ENCODE results near the gene EIF2D. TPM values are rescaled to one million over a fixed set of nuclear protein-coding genes. Genes with fewer than 3 reads are reported as not detected.

The EIF2D gene
- polyA plus RNA-seq, 3 donors: 85.9 to 91.8 (median 88.2) TPM

DNA sequence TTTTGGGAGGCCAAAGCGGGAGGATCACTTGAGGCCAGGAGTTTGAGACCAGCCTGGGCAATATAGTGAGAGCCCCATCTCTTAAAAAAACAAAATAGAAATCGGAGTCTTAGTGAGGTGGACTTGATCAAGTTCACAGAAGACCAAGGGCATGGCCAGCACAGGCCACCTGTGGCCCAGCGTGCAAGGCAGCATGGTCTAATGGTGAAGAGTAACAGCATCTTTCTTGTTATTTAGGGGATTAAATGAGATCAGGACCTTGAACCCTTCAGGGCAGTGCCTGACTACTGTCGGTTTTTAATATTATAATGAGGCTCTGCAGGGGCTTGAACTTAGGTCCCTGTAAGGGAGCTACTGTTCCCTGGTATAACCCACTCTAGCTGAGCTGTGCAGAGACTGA is 38.5 kb downstream of the EIF2D start:
- DNase-seq (ENCODE audit: low read depth in 3 of 3, low spot score in 2 of 3): no peak

DNA sequence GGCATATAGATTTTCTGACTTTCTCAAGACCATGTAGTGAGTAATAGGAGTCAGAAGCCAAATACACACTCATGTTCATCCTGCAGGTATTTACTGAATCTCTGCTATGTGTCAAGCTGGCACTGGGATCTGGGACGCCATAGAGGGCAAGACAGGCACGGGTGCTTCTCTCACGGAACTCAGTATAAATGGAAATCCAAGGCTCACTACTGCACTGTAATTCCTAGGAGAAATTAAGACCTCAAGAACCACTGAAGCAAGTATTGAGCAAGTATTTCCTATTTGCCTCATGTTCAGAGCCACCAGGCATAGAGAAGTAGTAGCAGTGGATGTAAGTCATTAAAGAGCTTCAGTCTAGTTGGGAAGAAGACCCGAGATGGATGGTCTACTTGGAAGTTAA is 38.9 kb downstream of the EIF2D start:
- DNase-seq (ENCODE audit: low read depth in 3 of 3, low spot score in 2 of 3): no peak

DNA sequence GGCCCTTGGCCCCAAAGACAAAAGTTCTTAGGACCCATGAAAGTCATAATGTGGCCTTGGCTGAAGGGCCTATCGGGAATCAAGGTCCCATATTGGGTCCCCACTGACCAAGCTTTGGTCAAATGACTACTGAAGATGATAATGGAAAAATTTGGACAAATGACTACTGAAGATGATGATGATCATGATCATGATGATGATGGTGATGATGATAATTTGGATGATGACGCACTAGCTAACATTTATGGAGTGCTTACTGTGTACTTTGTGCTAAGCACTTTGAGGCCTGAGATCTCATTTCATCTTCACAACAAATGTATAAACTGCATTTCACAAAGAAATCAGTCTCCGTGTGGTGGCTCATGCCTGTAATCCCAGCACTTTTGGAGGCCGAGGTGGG is 39.4 kb downstream of the EIF2D start:
- DNase-seq (ENCODE audit: low read depth in 3 of 3, low spot score in 2 of 3): no peak

DNA sequence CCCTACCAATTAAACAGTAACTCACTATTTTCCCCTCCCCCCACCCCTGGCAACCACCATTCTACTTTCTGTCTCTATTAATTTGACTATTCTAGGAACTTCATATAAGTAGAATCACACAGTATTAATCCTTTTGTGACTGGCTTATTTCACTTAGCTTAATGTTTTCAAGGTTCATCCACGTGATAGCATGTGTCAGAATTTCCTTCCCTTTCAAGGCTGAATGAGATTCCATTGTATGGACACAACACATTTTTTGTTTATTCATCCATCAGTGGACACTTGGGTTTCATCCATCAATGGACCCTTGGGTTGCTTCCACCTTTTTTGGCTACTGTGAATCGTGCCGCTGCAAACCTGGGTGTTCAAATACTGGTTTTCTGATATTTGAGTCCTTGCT is 41.7 kb downstream of the EIF2D start:
- DNase-seq (ENCODE audit: low read depth in 3 of 3, low spot score in 2 of 3): no peak

DNA sequence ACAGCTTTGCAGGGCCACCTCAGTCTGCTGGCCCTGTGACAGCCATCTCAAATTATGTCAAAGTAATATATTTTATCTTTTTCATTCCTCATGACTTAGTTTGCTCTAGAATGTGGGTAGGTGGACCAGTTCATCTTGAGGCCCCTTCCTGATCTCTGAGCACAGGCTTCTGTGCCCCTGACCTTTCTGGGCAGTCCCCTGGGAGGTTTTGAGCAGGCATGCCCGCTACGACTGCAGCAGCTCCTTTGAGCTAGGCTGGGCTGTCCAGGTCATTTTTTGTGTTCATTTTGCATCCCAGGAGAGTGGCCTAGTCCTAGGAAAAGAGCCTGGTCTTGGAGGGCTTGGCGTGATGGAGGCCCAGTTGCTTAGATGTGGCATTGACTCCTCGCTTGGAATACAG is 42.7 kb downstream of the EIF2D start:
- no peak for DNase-seq (ENCODE audit: low read depth in 3 of 3, low spot score in 2 of 3)

DNA sequence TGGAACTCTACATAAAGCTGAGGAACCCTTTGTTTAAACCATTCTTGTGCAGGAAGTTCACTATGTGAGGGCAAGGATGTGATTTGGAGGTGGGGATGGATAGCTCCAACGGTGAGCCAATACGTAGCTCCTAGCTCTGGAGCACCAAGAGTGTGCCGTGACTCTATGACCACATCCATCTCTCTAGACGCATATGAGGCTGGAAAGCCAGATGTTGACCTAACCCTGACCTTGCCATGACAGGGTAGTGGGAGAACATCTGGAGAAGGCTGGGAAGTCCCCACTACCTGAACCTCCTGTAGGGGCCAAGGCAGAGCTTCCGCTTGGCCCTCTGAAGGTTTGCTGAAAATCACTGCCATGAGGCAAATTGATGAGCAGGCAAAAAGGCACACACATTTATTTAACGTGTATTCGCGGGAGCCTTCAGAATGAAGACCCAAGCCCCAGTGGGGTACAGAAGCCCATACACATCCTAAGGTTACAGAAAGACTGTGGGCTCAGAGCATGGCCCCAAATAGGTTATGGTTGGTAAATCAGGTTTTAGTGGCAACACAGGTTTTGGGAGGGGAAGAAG is 43.4 kb downstream of the EIF2D start:
- no peak for DNase-seq (ENCODE audit: low read depth in 3 of 3, low spot score in 2 of 3)

DNA sequence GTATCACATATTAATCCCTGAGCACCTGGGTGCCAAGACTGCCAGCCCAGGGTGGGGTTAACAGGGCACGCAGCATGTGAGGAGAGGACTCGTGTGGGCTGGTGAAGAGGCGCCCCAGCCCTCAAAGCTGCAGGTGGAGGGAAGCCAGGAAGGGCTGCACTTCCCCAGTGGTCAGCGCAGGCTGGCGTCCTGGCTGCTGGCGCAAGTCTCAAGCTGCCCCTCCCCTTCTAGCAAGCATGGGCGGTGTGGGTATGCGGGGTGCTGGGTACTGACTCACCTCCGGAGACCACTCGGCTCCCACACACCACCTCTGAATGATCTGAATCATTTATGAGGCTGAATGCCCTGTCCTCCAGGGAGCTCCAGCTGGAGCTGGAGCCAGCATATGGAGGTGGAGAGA is 44.0 kb downstream of the EIF2D start:
- no peak for DNase-seq (ENCODE audit: low read depth in 3 of 3, low spot score in 2 of 3)

DNA sequence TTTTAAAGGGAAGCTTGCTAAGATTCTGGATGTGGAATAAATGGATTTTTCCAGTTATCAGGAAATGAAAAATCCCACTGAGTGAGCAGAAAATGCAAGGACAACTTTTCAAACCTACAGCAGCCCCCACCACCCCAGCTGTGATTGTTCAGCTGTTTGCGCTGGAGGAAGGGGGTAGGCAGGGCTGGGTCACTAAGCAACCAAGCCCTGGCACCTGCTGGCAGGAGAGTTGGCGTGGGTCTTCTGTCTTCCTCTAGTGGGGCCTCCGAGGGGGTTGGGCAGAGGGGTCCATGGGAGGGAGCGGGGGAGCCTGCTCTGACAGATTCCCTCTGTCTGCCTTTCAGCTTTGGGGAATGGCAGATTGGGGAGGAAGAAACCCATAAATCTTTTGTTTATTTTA is 45.3 kb downstream of the EIF2D start:
- no peak for DNase-seq (ENCODE audit: low read depth in 3 of 3, low spot score in 2 of 3)

DNA sequence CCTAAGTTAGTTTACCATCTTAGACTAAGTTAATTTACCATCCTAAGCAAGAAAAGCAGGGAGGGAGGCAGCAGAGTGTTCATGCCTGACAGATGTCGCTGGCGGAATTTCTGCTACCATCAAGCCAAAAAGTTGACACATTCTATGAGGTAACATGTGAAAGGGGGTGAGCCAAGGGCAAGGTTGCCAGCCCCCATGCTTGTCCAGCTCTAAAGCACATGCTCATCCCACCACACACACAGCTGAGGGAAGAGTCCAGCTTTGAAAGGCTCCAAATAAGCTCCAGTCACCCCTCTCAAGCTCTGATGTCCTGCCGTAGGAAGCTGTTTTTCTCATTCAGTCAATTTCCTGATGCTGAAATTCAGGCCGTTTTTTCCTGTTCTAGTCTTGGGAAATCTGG is 46.3 kb downstream of the EIF2D start:
- no peak for DNase-seq (ENCODE audit: low read depth in 3 of 3, low spot score in 2 of 3)

DNA sequence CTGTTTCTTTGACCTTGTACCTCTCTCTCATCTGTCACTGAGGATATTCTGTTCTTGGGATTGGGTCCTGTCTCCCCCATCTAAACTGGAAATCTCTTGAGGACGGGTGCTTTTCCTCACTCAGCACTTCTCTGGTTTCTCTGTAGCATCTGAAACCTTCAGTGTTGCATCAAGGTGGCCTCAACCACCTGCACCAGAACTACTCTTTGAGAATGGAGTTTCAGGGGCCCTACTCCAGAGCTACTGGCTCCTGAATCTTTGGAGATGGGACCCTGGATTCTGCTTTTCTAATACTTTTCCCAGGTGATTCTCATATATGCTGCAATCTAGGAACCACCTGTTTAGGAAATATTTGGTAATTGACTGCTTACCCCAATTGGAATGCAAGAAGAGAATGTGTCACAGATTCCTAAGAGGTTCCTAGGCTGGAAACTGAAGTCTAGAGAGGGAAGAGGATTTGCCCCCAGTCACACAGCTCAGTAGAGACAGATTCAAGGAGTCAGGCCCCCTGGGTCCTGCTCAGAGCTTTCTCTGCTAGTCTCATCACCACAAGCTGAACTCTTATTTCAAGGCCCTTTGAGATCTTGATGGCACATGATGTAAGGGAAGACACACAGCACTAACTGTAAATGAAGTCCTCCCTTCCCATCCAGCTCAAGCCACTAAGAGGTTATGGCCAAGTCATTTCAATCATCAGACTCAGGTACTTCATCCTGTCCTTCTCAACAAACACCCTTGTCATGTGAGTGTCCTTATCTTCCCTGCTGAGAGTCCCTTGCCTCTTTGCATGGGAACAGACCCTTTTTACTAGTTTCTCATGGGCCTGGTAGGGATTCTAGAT is 48.7 kb downstream of the EIF2D start:
- DNase-seq (ENCODE audit: low read depth in 3 of 3, low spot score in 2 of 3): no peak

DNA sequence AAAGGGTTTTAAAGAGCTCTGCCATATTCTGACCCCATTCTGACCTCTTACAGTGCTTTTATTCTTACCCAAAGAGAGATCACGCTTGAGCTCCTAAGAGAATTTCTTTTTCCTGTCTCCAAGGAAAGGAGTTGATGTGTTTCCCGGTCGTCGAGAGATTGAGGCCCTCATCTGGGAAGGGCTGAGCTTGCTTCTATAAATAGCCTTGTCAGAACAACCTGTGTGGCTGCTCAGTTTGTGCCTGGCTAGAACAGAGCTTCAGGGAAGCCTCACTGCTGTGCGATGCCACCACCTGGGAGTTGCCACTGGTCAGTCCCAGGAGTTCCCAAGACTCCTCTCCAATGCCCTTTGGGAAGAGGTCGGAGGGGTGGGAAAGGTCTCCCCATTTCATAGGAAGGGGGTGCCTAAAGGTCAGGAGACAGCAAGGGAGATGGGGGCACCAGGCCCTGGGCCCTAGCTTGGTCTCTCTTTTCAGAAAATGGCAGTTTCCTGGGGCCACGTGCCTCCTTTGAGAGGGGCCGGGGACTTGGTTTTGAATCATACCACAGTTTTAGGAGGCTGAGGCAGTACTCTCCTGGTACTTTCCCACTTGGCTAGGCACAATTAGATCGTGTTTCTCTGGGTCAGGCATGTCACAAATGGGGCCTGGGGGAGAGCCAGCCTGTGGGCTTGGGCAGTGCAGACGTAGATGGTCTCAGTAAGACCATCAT is 52.1 kb downstream of the EIF2D start:
- no peak for DNase-seq (ENCODE audit: low read depth in 3 of 3, low spot score in 2 of 3)

DNA sequence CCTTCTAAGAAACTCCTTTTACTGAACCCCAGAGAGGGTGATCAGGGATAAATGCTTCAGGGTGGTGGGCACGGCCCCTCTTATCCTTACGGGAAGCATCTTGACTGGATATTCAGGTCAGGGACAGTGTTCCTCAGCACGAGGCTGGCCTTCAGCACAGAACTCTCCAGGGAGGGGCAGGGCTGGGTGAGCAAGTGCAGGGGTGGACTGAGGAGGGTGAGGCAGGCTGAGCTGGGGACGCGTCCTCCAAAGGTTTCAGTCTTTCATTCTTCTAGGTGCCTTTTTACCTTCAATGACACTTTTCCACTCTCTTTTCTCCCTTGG is 52.6 kb downstream of the EIF2D start:
- no peak for DNase-seq (ENCODE audit: low read depth in 3 of 3, low spot score in 2 of 3)

DNA sequence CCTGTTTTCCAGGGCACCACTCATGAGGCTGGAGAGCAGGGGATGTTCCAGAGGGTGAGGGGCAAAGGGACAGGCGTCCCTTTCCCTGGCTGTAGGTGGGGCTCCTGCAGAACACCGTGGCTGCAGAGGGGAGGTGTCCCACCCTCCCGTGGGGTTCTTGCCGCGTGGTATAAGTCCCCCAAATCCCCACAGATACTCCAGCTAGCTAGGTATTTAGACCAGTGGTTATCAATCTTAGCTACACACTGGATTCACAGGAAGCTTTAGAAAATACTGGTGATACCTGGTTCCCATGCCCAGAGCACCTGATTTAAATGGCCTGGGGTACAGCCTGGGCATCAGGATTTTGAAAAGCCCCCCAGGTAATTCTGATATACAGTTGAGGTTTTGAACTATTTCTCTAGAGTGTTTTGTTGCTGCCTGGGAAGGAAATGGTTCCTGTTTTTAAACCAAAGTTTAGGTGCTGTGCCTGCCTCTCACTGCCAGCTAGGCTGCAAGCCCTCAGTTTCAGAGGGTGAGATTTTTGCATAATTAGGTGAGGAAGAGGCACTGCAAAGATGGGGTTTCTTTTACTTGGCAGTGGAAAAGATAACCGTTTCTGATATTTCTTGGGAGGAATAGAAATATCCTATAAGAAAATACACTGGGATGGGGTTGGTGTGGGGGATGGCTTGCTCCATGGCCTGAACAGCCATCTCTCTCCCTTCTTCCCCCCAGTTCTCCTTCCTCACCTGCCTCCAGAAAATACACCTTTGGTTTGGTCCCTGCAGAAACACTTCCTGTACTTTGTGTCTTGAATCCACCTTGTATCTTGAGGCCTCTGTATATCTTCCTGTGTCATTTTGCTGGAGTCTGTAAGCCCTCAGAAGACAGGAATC is 53.2 kb downstream of the EIF2D start:
- DNase-seq (ENCODE audit: low read depth in 3 of 3, low spot score in 2 of 3): no peak

DNA sequence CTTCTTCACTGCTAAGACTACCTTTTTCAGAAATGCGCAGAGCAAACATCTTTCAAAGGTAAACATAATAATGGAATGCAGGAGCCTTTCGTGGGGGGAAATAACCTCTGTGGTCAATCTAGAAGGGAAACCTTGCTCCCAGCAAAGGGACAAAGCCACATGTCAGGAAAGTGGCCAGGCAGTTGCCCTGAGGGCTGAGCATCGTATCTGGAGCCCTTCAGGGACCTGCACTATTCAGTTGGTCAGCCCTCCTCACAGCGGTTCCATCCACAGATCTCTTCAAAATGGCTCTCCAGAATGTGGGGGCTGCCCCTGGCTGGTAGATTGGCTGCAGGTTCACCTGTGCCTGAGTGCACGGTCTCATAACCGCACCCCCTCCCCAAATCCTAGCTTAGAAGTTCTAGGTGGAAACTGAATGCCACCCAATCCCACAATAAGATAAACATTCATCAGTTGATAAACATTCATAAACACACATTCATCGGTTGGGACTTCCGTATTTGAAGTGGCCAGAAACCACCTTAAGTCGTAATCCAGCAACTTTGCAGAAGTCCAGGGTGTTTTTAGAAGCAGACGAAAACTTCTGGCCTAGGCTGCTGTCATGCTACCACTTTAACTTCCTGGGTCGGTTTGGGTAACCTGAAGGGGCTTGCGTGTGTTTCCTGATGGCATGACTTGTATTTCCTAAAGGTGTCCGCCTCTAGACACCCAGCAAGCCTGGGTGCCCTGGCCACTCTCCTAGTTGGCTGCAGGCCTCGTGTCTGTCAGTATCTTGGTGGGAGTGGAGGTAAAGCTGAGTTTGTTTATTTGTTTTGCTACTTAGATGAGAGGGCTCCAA is 54.4 kb downstream of the EIF2D start:
- no peak for DNase-seq (ENCODE audit: low read depth in 3 of 3, low spot score in 2 of 3)

DNA sequence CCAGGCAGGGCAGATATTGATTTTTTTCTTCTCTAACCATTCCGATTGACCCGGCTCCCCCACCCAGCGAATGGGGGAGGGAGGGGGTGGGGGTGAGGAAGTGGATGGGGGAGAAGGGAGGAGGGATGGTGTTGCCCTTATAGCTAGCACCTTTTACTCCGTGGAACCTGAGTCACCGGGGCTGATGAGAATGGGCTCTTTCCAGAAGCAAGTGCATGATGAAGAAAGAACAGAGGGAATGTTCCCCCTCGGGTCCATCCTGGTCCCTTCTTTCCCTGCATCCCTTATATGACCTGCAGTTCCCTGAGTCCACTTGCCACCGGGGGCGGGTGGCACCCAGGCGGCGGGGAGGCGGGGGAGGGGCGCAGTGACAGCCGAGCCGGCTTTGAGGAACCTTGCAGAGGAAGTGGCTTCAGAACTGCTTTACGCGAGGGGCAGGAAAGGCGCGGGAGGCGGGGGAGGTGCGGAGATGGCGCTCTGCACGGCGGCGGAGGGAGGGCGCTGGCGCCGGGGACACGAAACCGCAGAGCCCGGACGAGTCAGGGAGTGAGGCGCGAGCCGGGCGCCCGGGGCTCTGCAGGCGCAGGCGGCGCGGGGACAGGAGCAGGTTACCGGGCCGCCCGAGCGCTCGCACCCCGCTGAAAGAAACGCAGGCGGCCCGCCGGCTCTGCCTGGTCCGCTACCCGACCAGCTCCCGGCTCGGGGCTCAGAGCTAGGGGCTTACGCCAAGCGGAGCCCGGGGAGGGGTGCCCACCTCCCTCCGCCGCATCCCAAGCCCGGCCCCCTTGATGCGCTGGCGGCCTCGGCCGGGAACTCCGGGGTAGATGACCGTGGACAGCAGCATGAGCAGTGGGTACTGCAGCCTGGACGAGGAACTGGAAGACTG is 55.3 kb downstream of the EIF2D start:
- peak in 1 of 3 donors; percentile 44 for DNase-seq (ENCODE audit: low read depth in 3 of 3, low spot score in 2 of 3)

DNA sequence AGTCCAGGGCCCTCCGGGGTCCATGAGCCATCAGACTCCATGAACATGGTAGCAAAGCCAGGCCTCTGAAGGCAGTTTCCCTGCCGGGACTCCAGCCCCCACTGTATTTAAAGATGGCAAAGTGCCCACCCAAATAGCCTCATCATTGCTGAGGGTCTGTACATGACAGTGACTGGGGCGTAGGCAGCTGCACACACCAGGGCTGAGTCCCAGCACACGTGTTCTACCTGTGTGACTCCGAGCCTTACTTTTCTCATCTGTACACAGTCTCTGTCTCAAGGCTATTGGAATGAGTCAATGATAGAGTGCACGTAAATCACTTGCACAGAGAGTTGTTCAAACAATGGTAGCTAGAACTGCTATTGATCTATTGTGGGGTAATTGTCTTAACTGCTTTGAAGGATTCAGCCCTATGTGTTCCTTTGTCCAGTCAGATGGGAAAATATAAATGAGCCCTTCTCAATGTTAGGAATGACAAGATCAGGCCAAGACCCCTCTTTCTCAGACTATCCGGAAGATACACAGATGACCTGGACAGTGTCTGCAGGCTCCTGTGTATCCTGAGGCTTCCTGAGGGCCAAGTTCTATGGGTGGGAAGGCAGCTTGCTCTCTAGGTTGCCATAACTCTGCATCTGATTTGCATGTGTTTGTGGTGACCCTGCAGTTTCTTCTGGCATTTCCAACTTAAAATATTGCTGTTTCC is 56.1 kb downstream of the EIF2D start:
- no peak for DNase-seq (ENCODE audit: low read depth in 3 of 3, low spot score in 2 of 3)

DNA sequence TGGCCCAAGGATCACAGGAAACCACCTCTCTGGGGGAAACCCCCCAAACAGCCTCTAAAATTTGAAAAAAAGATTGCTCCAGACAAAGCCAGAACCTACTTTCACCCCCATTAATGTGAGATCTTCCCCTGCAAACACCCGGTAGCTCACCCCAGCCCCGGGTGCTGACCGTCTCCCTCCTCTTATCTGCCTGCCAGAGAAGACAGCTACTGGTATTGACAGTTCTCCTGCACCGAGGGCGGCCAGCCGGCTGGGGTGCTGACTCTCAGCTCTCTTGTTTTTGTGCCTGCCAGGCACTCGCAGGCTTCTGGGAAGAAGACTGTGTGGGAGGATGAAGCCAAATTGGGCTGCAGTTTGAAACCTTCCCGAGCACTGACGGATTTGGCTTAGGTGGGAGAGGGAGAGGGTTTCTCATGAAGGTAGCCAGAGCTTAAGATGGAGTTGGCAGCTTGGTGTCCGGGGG is 56.8 kb downstream of the EIF2D start:
- DNase-seq (ENCODE audit: low read depth in 3 of 3, low spot score in 2 of 3): no peak

DNA sequence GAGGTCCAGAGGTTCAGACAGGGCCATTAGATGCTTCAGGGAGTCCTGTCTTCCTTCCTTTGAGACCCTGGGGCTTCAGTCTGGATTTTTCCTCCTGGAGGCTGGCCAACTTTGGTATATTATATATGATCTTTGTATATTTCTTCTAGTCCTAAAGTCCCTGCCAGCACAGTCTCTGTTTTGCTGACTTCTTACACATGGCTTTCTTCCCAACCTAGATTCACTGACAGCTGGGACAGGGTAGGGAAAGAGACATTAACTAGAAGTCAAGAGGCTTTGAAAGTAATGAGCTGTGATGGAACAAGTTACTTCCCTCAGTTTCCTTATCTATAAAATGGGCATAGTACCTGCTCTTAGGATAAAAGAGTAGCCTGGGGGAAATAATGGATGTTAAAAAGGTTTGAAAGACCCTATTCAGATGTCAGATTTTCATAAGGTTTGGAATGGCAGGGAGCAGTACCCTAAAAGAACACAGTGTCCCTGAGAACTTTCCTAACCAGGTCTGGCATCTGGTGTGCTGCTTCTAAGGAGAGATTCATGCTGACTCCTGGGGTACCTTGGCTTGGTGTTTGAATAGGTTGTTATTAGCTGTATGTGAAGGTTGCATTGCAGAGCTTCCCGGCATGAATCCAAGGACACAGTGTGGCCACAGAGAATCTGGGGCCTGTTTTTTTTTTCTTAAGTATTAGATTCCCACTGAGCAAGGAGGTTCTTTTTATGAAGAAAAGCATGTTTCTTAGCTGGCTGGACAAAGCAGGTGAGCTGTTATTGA is 57.4 kb downstream of the EIF2D start:
- no peak for DNase-seq (ENCODE audit: low read depth in 3 of 3, low spot score in 2 of 3)

Data from right renal cortex interstitium (tissue), 3 donors.